HG02571 (cell line): ENCODE results near the gene TTC1.
A peak's percentile ranks its signal among the peaks of the same experiment; 100 is the strongest.

Source experiments
- ATAC-seq: cut with Tn5 transposase; IDR thresholded peaks from one replicate; pipeline ENCODE4 v1.9.1; 2021; ENCODE audit warnings: mild to moderate bottlenecking, moderate library complexity; ENCODE audit not compliant: unreplicated experiment

The TTC1 gene

GRCh38 chr5:160082614-160083500, 73.9 kb downstream of the TTC1 start:
- no peak for ATAC-seq

GRCh38 chr5:160083501-160083900, 74.6 kb downstream of the TTC1 start:
- no peak for ATAC-seq

GRCh38 chr5:160084144-160084543, 75.2 kb downstream of the TTC1 start:
- ATAC-seq: no peak

GRCh38 chr5:160087199-160087598, 78.3 kb downstream of the TTC1 start:
- no peak for ATAC-seq

- ATAC-seq: no peak
These were observed 79.9 kb downstream of the TTC1 start for GRCh38 chr5:160088805-160089204.

GRCh38 chr5:160089531-160089930, 80.6 kb downstream of the TTC1 start:
- ATAC-seq: no peak

GRCh38 chr5:160090059-160090458, 81.1 kb downstream of the TTC1 start:
- ATAC-seq: no peak

GRCh38 chr5:160092514-160092913, 83.6 kb downstream of the TTC1 start:
- ATAC-seq: no peak

GRCh38 chr5:160092960-160093707, 84.2 kb downstream of the TTC1 start:
- peak; percentile 85 for ATAC-seq

- ATAC-seq: no peak
These were observed 87.2 kb downstream of the TTC1 start for GRCh38 chr5:160096178-160096577.

GRCh38 chr5:160097991-160098390, 89.1 kb downstream of the TTC1 start:
- no peak for ATAC-seq

GRCh38 chr5:160105686-160106360, 96.9 kb downstream of the TTC1 start:
- ATAC-seq: peak; percentile 73

GRCh38 chr5:160108124-160108523, 99.2 kb downstream of the TTC1 start:
- ATAC-seq: no peak
